GM23248 (cell line): Measurements from ENCODE around the gene FOXR1. TPM values are rescaled to one million over a fixed set of nuclear protein-coding genes. Genes with fewer than 3 reads are reported as not detected.

Experiments
- DNase-seq: peaks from one replicate; pipeline ENCODE4 v3.0.0-alpha.2; 2015
- H2AFZ ChIP-seq: fragments of 200-600 bp; sonication (generic); 2 replicates; pipeline ENCODE4 v1.6.1; 2016; ENCODE audit warnings: antibody characterized with exemption
- H3F3A ChIP-seq: fragments of 200-600 bp; sonication (generic); 2 replicates; pipeline ENCODE4 v1.6.1; 2016; ENCODE audit warnings: mild to moderate bottlenecking, antibody characterized with exemption, mixed run types; ENCODE audit not compliant: insufficient read depth
- H3K27ac ChIP-seq: fragments of 200-600 bp; sonication (generic); 2 replicates; pipeline ENCODE4 v1.5.1; 2016; ENCODE audit warnings: mild to moderate bottlenecking
- H3K27me3 ChIP-seq: fragments of 200-600 bp; sonication (generic); replicated peaks from 2 replicates; pipeline ENCODE4 v1.6.1; 2016; ENCODE audit warnings: mild to moderate bottlenecking; ENCODE audit not compliant: insufficient read depth
- H3K36me3 ChIP-seq: fragments of 200-600 bp; sonication (generic); 2 replicates; pipeline ENCODE4 v1.6.1; 2016; ENCODE audit warnings: low read depth, mild to moderate bottlenecking
- H3K4me1 ChIP-seq: fragments of 200-600 bp; sonication (generic); 2 replicates; pipeline ENCODE4 v1.6.1; 2016; ENCODE audit warnings: mild to moderate bottlenecking; ENCODE audit not compliant: insufficient read depth
- H3K4me2 ChIP-seq: fragments of 200-600 bp; sonication (generic); one replicate; pipeline ENCODE4 v1.6.1; 2016; ENCODE audit warnings: mild to moderate bottlenecking; ENCODE audit not compliant: unreplicated experiment
- H3K4me3 ChIP-seq: fragments of 200-600 bp; sonication (generic); 2 replicates; pipeline ENCODE4 v1.5.1; 2016; ENCODE audit warnings: mild to moderate bottlenecking
- H3K79me2 ChIP-seq: fragments of 200-600 bp; sonication (generic); 2 replicates; pipeline ENCODE4 v1.6.1; 2016; ENCODE audit warnings: mild to moderate bottlenecking; ENCODE audit not compliant: insufficient read depth
- H3K9ac ChIP-seq: fragments of 200-600 bp; sonication (generic); 2 replicates; pipeline ENCODE4 v1.6.1; 2016; ENCODE audit warnings: mild to moderate bottlenecking
- H3K9me2 ChIP-seq: fragments of 200-600 bp; sonication (generic); 2 replicates; pipeline ENCODE4 v1.6.1; 2016; ENCODE audit warnings: mixed run types, mild to moderate bottlenecking, moderate library complexity; ENCODE audit not compliant: insufficient read depth
- H3K9me3 ChIP-seq: fragments of 200-600 bp; sonication (generic); one replicate; pipeline ENCODE4 v1.6.1; 2017; ENCODE audit warnings: low read depth
- H4K20me1 ChIP-seq: fragments of 200-600 bp; sonication (generic); 2 replicates; pipeline ENCODE4 v1.6.0; 2016; ENCODE audit not compliant: insufficient read depth
- EZH2 ChIP-seq: fragments of 200-600 bp; sonication (generic); IDR thresholded peaks from 2 replicates; pipeline ENCODE4 v1.6.1; 2018; ENCODE audit warnings: antibody characterized with exemption, mild to moderate bottlenecking; ENCODE audit not compliant: insufficient read depth, poor library complexity, severe bottlenecking
- EZH2phosphoT487 ChIP-seq: fragments of 200-600 bp; sonication (generic); IDR thresholded peaks from 2 replicates; pipeline ENCODE4 v1.6.1; 2018; ENCODE audit warnings: antibody characterized with exemption, moderate library complexity, mild to moderate bottlenecking, low read depth; ENCODE audit not compliant: insufficient read depth
- WGBS, 2 experiments: methylation state at CpG; one replicate each; pipeline ENCODE4 v1.1.6; 2015 to 2017; ENCODE audit warnings: low lambda C conversion rate in 2 of 2, low coverage in 1 of 2; ENCODE audit errors: missing lambda C conversion rate in 2 of 2; 5-methylcytosine and 5-hydroxymethylcytosine counted together
- in situ Hi-C: fragments of 300-500 bp; cut with MboI; formaldehyde crosslinking; loops from 2 replicates; pipeline ENCODE4 v1.15.0; 2020
- polyA plus RNA-seq: library from polyadenylated mRNA; unstranded; fragments of >200 nt; fragmentation: Nextera tagmentation; extraction: Ambion mirVana; gene quantifications from 2 replicates; pipeline ENCODE4 v1.2.1, GENCODE V29; 2016
- total RNA-seq: library from RNA; depleted of rRNA; stranded (reverse); fragments of >200 nt; shearing (Covaris generic); gene quantifications from 2 replicates; pipeline ENCODE4 v1.2.3, GENCODE V29; 2014

The FOXR1 gene
- total and polyA plus RNA-seq, 2 experiments from 2014 or later: not detected

GRCh38 chr11:118923721-118924587 is 47.6 kb upstream of the FOXR1 start:
- Histone ChIP-seq H3K79me2 (peaks cover 77% of the 10 kb centered on the region), H2AFZ (no peak overlapping the region), H3K27me3 (no peaks in the 10 kb centered on the region), H3K9me2 (no peaks in the 10 kb centered on the region), H3F3A (peaks cover 46% of the 10 kb centered on the region), H3K9ac (peak overlapping the region; percentile 90), H3K4me3 (peak overlapping the region; percentile 96), H3K9me3 (no peaks in the 10 kb centered on the region), H3K4me1 (peaks cover 38% of the 10 kb centered on the region), H3K27ac (peak overlapping the region; percentile 99), H3K36me3 (no peaks in the 10 kb centered on the region), H3K4me2 (peak overlapping the region; percentile 77), H4K20me1 (no peaks in the 10 kb centered on the region)
- in situ Hi-C loops: no loop called here
- 0 to 3% methylated on average over 7 of the region's 7 CpGs for WGBS, 2 experiments
- TF ChIP-seq EZH2 (no peak), EZH2phosphoT487 (no peak)
- DNase-seq: peak; percentile 44

- peak; percentile 68 for DNase-seq
- H3K79me2 ChIP-seq: peaks cover 68% of the 10 kb centered on the region
- H3K27ac ChIP-seq: peak overlapping the region; percentile 99
- no peaks in the 10 kb centered on the region for H4K20me1 ChIP-seq
- no peak for TF ChIP-seq EZH2phosphoT487
- TF ChIP-seq EZH2: no peak
- no peaks in the 10 kb centered on the region for H3K9me3 ChIP-seq
- peaks cover 31% of the 10 kb centered on the region for H3K4me1 ChIP-seq
- in situ Hi-C loops: no loop called here
- H3K9me2 ChIP-seq: no peaks in the 10 kb centered on the region
- H3K27me3 ChIP-seq: no peaks in the 10 kb centered on the region
- H3F3A ChIP-seq: peaks cover 38% of the 10 kb centered on the region
- no peak overlapping the region for H2AFZ ChIP-seq
- peak overlapping the region; percentile 96 for H3K4me3 ChIP-seq
- 1 to 3% methylated on average over 34 to 40 of the region's 45 CpGs for WGBS, 2 experiments
- H3K9ac ChIP-seq: peak overlapping the region; percentile 90
- H3K4me2 ChIP-seq: peak overlapping the region; percentile 77
- no peaks in the 10 kb centered on the region for H3K36me3 ChIP-seq
Observed at GRCh38 chr11:118924591-118925585, 46.7 kb upstream of the FOXR1 start.

- no peaks in the 10 kb centered on the region for H4K20me1 ChIP-seq
- H3K9me3 ChIP-seq: no peaks in the 10 kb centered on the region
- H3K36me3 ChIP-seq: no peaks in the 10 kb centered on the region
- H3F3A ChIP-seq: peaks cover 17% of the 10 kb centered on the region; the same call in 1 of the 2 replicates
- peaks cover 41% of the 10 kb centered on the region for H3K79me2 ChIP-seq
- H3K9me2 ChIP-seq: no peaks in the 10 kb centered on the region
- in situ Hi-C loops: no loop called here
- DNase-seq: peak; percentile 15
- peak overlapping the region; percentile 82 for H3K4me3 ChIP-seq
- TF ChIP-seq EZH2phosphoT487: no peak
- no peak for TF ChIP-seq EZH2
- 6 to 7% methylated on average over 7 of the region's 7 CpGs for WGBS, 2 experiments
- peak overlapping the region; percentile 47; the same call in 1 of the 2 replicates for H2AFZ ChIP-seq
- peak overlapping the region; percentile 65 for H3K9ac ChIP-seq
- H3K4me2 ChIP-seq: peak overlapping the region; percentile 89
- H3K4me1 ChIP-seq: peaks cover 13% of the 10 kb centered on the region; the same call in 1 of the 2 replicates
- H3K27me3 ChIP-seq: no peaks in the 10 kb centered on the region
- peak overlapping the region; percentile 65 for H3K27ac ChIP-seq
Observed at GRCh38 chr11:118927554-118928100, 43.9 kb upstream of the FOXR1 start.
